ENCODE measurements around the gene SRCAP. TPM values are rescaled to one million over a fixed set of nuclear protein-coding genes. Genes with fewer than 3 reads are reported as not detected.

Gene SRCAP
- total RNA-seq (2014; rRNA removed; shearing (Covaris generic)), result 19.3 and 22.0 TPM in 2 replicates

- peaks cover 40% of the 10 kb centered on the region for H3K36me3 ChIP-seq
- DNase-seq, result peak; percentile 85 to 91
These were observed at the start of gene SRCAP for GRCh38 chr16:30698816-30699614. Gene SRCAP (plus strand): TSS chr16:30699171. CDS start chr16:30700825, 1,654 bp downstream.

GRCh38 chr16:30649725-30650368, 49.1 kb upstream of the SRCAP start:
- no peaks in the 10 kb centered on the region for H3K36me3 ChIP-seq
- H3K27ac ChIP-seq, result peak overlapping the region; percentile 58

More at GRCh38 chr16:30698816-30699614, at the start of gene SRCAP:
- peaks cover 5% of the 10 kb centered on the region; the same call in 1 of the 2 replicates for H3K4me1 ChIP-seq
- no peaks in the 10 kb centered on the region for H3K27me3 ChIP-seq
- no peaks in the 10 kb centered on the region for H3K9me3 ChIP-seq (replicated peaks)
- H3K4me3 ChIP-seq, result peak within 1 kb of the TSS; percentile 90
- H3K27ac ChIP-seq, result peak within 1 kb of the TSS; percentile 99

DNA sequence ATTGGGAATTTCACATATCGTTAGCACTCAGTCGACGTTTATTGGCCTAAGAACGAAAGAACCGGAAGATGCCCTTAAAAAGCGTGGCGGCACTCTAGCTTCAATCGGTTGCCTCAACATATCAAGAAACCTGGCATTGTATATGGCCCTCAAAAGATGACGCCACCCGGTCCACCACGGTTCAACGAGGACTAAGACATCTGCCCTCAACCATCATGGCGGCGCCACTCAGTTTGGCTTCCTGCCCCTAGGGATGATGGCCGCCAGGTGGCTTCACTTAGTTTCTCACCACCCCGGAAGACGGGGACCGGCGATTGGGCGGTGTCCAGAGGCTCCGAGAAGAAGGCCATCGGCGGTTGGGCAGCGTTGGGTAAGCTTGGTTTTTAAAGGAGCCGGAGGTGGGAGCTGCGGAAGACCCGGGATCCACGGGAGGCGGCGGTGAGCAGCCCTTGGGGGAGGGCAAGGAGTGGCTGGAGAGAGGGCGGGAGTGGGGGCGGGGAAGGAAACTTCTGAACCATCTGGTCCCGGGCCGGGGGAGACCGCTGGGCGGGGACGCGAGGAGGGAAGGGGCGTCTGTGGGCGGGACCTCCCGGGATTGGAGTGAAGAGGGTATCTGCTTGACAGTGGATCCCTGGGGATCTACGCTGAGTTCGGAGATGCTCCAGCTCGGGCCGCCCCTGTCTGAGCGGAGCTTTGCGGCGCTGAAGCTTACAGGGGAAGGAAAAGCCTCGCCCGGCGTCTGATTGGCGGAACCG, 48.4 kb upstream of the SRCAP start, which contains the start of gene PRR14:
Gene PRR14, plus strand, starts transcription at position 592 of the 755 bp plus-strand sequence. CDS start 686 bp downstream, outside the sequence.
- peak within 1 kb of the TSS; percentile 58 for H3K27ac ChIP-seq
- H3K4me3 ChIP-seq, result peak within 1 kb of the TSS; percentile 76

More at GRCh38 chr16:30649725-30650368, 49.1 kb upstream of the SRCAP start:
- Histone ChIP-seq H3K9me3 (replicated peaks) (no peaks in the 10 kb centered on the region), H3K27me3 (0 out of 2 replicates have a peak, but pooled peaks cover 2% of the 10 kb centered on the region), H3K4me3 (peak overlapping the region; percentile 76), H3K4me1 (no peaks in the 10 kb centered on the region)
- DNase-seq, result no peak

GRCh38 chr16:30651124-30652004, 47.6 kb upstream of the SRCAP start:
- peak overlapping the region; percentile 76 for H3K4me3 ChIP-seq
- H3K4me1 ChIP-seq, result no peaks in the 10 kb centered on the region
- DNase-seq, result peak; percentile 73 to 82
- no peaks in the 10 kb centered on the region for H3K27me3 ChIP-seq
- H3K9me3 ChIP-seq (replicated peaks), result no peaks in the 10 kb centered on the region
- H3K27ac ChIP-seq, result peak overlapping the region; percentile 58
- H3K36me3 ChIP-seq, result no peaks in the 10 kb centered on the region

More for the DNA sequence above, 48.4 kb upstream of the SRCAP start, which contains the start of gene PRR14:
- peak; percentile 100 for DNase-seq
- no peaks in the 10 kb centered on the region for H3K9me3 ChIP-seq (replicated peaks)
- 0 out of 2 replicates have a peak, but pooled peaks cover under 1% of the 10 kb centered on the region for H3K27me3 ChIP-seq
- no peaks in the 10 kb centered on the region for H3K36me3 ChIP-seq
- no peaks in the 10 kb centered on the region for H3K4me1 ChIP-seq

DNA sequence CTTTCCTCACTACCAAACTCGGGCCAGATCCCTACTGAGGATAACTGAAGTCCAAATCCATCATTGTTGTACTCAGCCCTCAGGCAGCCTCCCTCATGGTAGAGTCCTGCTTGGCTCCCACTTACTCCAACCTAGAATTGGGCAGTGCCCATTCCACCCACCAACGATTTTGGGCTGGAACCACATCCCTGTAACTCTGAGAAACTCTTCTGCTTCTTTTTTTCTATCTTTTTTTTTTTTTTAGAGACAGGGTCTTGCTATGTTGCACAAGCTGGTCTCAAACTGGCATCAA, 47.0 kb upstream of the SRCAP start:
- Histone ChIP-seq H3K9me3 (replicated peaks) (no peaks in the 10 kb centered on the region), H3K36me3 (no peaks in the 10 kb centered on the region), H3K27ac (no peak overlapping the region), H3K4me1 (no peaks in the 10 kb centered on the region), H3K27me3 (no peaks in the 10 kb centered on the region), H3K4me3 (peak overlapping the region; percentile 76)
- no peak for DNase-seq

DNA sequence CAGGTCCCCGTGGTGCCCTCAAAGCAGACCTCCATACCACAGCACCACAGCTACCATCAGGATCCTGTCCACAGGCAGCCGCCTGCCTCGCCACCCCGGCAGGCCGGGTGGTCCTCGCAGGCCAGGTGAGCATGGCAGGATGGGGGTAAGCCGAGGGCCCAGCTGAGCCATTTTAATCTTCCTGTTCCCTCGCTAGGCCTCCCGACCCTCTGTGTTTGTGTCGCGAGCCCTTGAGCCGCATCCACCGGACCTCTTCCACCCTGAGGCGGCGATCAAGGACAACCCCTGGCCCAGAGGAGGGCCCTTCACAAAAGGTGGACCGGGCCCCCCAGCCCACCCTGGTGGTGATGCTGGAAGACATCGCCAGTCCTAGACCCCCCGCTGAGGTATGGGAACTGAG, 46.3 kb upstream of the SRCAP start:
- H3K36me3 ChIP-seq, result no peaks in the 10 kb centered on the region
- no peak overlapping the region for H3K4me3 ChIP-seq
- H3K27me3 ChIP-seq, result no peaks in the 10 kb centered on the region
- no peaks in the 10 kb centered on the region for H3K9me3 ChIP-seq (replicated peaks)
- H3K27ac ChIP-seq, result no peak overlapping the region
- no peaks in the 10 kb centered on the region for H3K4me1 ChIP-seq
- DNase-seq, result no peak

DNA sequence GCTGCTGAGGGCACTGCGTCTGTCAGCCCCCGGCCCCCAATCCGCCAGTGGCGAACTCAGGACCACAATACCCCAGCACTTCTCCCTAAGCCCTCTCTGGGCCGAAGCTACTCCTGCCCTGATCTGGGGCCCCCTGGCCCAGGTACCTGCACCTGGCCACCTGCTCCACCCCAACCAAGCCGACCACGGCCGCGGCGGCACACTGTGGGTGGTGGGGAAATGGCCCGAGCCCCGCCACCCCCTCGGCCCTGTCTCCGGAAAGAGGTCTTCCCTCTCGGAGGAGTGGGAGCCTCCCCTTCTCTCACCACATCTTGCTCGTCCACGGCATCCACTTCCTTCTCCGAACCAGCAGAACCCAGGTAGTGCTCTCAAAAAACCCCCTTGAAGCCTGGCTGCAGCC, 44.1 kb upstream of the SRCAP start:
- H3K36me3 ChIP-seq, result no peaks in the 10 kb centered on the region
- H3K4me3 ChIP-seq, result no peak overlapping the region
- H3K27ac ChIP-seq, result no peak overlapping the region
- H3K9me3 ChIP-seq (replicated peaks), result no peaks in the 10 kb centered on the region
- H3K4me1 ChIP-seq, result no peaks in the 10 kb centered on the region
- H3K27me3 ChIP-seq, result no peaks in the 10 kb centered on the region
- no peak for DNase-seq

- no peaks in the 10 kb centered on the region for H3K9me3 ChIP-seq (replicated peaks)
- H3K36me3 ChIP-seq, result no peaks in the 10 kb centered on the region
- no peak overlapping the region for H3K4me3 ChIP-seq
- no peak overlapping the region for H3K27ac ChIP-seq
- DNase-seq, result no peak
- H3K27me3 ChIP-seq, result no peaks in the 10 kb centered on the region
- H3K4me1 ChIP-seq, result peaks cover 5% of the 10 kb centered on the region; the same call in 1 of the 2 replicates
These were observed 43.1 kb upstream of the SRCAP start for GRCh38 chr16:30655815-30656347.

- H3K36me3 ChIP-seq, result no peaks in the 10 kb centered on the region
- no peak for DNase-seq
- H3K9me3 ChIP-seq (replicated peaks), result no peaks in the 10 kb centered on the region
- H3K27ac ChIP-seq, result no peak overlapping the region
- H3K4me3 ChIP-seq, result no peak overlapping the region
- no peaks in the 10 kb centered on the region for H3K27me3 ChIP-seq
- peaks cover 5% of the 10 kb centered on the region; the same call in 1 of the 2 replicates for H3K4me1 ChIP-seq
These were observed 42.6 kb upstream of the SRCAP start for GRCh38 chr16:30656388-30656787.

- peaks cover 5% of the 10 kb centered on the region; the same call in 1 of the 2 replicates for H3K4me1 ChIP-seq
These were observed 41.8 kb upstream of the SRCAP start for GRCh38 chr16:30656974-30657865.

DNA sequence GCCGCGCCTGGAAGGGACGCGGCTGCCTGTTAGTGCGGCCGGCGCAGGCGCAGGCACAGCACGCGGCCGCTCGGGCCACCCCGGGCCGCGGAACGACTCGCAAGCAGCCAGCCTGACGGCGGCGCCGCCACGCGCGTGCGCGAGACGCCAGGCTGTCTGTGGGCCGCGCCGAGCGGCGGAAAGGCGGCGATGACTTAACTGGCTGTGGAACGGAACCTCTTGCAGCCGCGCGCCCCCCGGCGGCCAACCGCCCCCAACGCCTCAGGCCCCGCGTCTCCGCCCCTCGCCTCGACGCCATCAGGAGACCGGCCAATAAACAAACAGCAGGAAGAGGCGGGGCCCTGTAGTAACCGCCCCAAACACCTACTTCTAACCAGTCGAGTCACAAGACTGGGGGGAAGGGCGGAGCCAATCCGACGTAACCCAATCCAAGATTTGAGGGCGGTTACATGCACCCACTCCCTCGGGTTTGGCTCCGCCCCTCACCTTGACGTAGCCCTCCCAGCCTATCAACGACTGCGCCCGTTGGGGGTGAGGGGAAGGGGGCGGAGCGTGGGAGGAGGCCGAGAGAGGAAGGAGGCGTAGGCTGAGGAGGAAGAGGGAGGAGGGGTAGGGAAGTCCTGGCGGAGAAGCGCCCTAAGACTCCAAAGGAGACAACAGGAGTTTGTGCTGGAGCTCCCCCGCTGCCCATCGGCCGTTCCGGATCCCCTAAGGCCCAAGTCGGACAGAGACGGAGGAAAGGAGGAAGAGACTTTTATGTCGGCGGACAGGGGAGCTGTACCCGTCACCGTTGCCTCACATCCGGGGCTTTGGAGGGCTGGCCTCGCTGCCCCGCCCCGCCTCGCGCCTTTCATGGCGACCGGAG, 40.9 kb upstream of the SRCAP start, which contains the start of gene FBRS:
Gene FBRS, plus strand, starts transcription at position 566 of the 865 bp plus-strand sequence. CDS start 1,088 bp downstream, outside the sequence.
- Histone ChIP-seq H3K9me3 (replicated peaks) (no peaks in the 10 kb centered on the region), H3K4me1 (peaks cover 5% of the 10 kb centered on the region; the same call in 1 of the 2 replicates), H3K27ac (peak within 1 kb of the TSS; percentile 56), H3K4me3 (peak within 1 kb of the TSS; percentile 67), H3K36me3 (peaks cover 8% of the 10 kb centered on the region), H3K27me3 (no peaks in the 10 kb centered on the region)
- DNase-seq, result peak; percentile 100

More at GRCh38 chr16:30656974-30657865, 41.8 kb upstream of the SRCAP start:
- H3K4me3 ChIP-seq, result peak overlapping the region; percentile 49
- no peak for DNase-seq
- H3K9me3 ChIP-seq (replicated peaks), result no peaks in the 10 kb centered on the region
- H3K36me3 ChIP-seq, result 0 out of 2 replicates have a peak, but pooled peaks cover 3% of the 10 kb centered on the region
- H3K27ac ChIP-seq, result no peak overlapping the region
- H3K27me3 ChIP-seq, result no peaks in the 10 kb centered on the region

Measured in SJCRH30 (cell line).